HEK293 (cell line): ENCODE results near the gene RSU1.

ENCODE experiments used
- BCL11A ChIP-seq: fragments of 450-650 bp; formaldehyde crosslinking; IDR thresholded peaks from 2 replicates; pipeline ENCODE4 v1.5.1; 2016; ENCODE audit warnings: low read depth, missing biosample characterization, missing genetic modification characterization
- CTCF ChIP-seq: fragments of 450-650 bp; formaldehyde crosslinking; IDR thresholded peaks from 2 replicates; pipeline ENCODE4 v1.5.1; 2016; ENCODE audit warnings: missing biosample characterization, missing genetic modification characterization
- PRDM1 ChIP-seq: fragments of 450-650 bp; formaldehyde crosslinking; IDR thresholded peaks from 2 replicates; pipeline ENCODE4; 2016; ENCODE audit warnings: missing biosample characterization, missing genetic modification characterization
- YY1 ChIP-seq: fragments of 450-650 bp; formaldehyde crosslinking; IDR thresholded peaks from 2 replicates; pipeline ENCODE4 v1.5.1; 2018; ENCODE audit warnings: missing biosample characterization, missing genetic modification characterization
- ZNF138 ChIP-seq: fragments of 450-650 bp; formaldehyde crosslinking; IDR thresholded peaks from 2 replicates; pipeline ENCODE4 v1.5.1; 2016; ENCODE audit warnings: missing biosample characterization, missing genetic modification characterization, borderline replicate concordance
- ZNF174 ChIP-seq: fragments of 450-650 bp; formaldehyde crosslinking; IDR thresholded peaks from 2 replicates; pipeline ENCODE4 v1.5.0; 2017; ENCODE audit warnings: missing biosample characterization, mild to moderate bottlenecking, missing genetic modification characterization
- ZNF184 ChIP-seq: fragments of 450-650 bp; IDR thresholded peaks from 2 replicates; pipeline ENCODE4 v1.5.1; 2018; ENCODE audit warnings: missing biosample characterization, mild to moderate bottlenecking, missing genetic modification characterization
- ZNF513 ChIP-seq: fragments of 450-650 bp; IDR thresholded peaks from 2 replicates; pipeline ENCODE4 v1.5.1; 2018; ENCODE audit warnings: missing biosample characterization, missing genetic modification characterization
- ZNF530 ChIP-seq: fragments of 450-650 bp; formaldehyde crosslinking; IDR thresholded peaks from 2 replicates; pipeline ENCODE4 v1.5.1; 2016; ENCODE audit warnings: low read depth, missing biosample characterization, missing genetic modification characterization
- ZNF768 ChIP-seq: fragments of 450-650 bp; formaldehyde crosslinking; IDR thresholded peaks from 2 replicates; pipeline ENCODE4 v1.5.1; 2018; ENCODE audit warnings: missing biosample characterization, mild to moderate bottlenecking, missing genetic modification characterization

GRCh38 chr10:16609211-16609610, 208.0 kb downstream of the RSU1 start:
- no peak for TF ChIP-seq PRDM1 (tag by site-specific recombination)
- TF ChIP-seq ZNF174, result no peak
- no peak for TF ChIP-seq ZNF138 (tag by site-specific recombination)
- no peak for TF ChIP-seq ZNF513 (tag by site-specific recombination)
- no peak for TF ChIP-seq CTCF
- no peak for TF ChIP-seq YY1 (tag by site-specific recombination)
- TF ChIP-seq ZNF184 (tag by site-specific recombination), result no peak
- TF ChIP-seq BCL11A, result no peak
- no peak for TF ChIP-seq ZNF768 (tag by site-specific recombination)
- no peak for TF ChIP-seq ZNF530 (tag by site-specific recombination)
